Measurements from ENCODE around the gene RREB1.
"Not testable (repeated sequence)": the region's sequence is repeated elsewhere in the genome, so short reads cannot be mapped to it uniquely, and the experiment has no call there.

Gene RREB1

GRCh38 chr6:7247828-7248227 is 140.1 kb downstream of the RREB1 start:
- no peak for DNase-seq

GRCh38 chr6:7249391-7249790 is 141.6 kb downstream of the RREB1 start:
- DNase-seq: no peak

GRCh38 chr6:7249946-7250643 is 142.3 kb downstream of the RREB1 start:
- no peak for DNase-seq

GRCh38 chr6:7250812-7251211 is 143.1 kb downstream of the RREB1 start:
- no peak for DNase-seq

GRCh38 chr6:7251646-7252260 is 144.0 kb downstream of the RREB1 start:
- DNase-seq: no peak

- DNase-seq: no peak
Measured at GRCh38 chr6:7252390-7252789, 144.6 kb downstream of the RREB1 start.

- no peak for DNase-seq
Measured at GRCh38 chr6:7254980-7255835, 147.4 kb downstream of the RREB1 start.

- DNase-seq: no peak
Measured at GRCh38 chr6:7255918-7256317, 148.2 kb downstream of the RREB1 start.

GRCh38 chr6:7256785-7257184 is 149.0 kb downstream of the RREB1 start:
- no peak for DNase-seq

- no peak for DNase-seq
Measured at GRCh38 chr6:7257521-7258230, 149.9 kb downstream of the RREB1 start.

GRCh38 chr6:7258231-7258763 is 150.5 kb downstream of the RREB1 start:
- DNase-seq: no peak

GRCh38 chr6:7260291-7261031 is 152.7 kb downstream of the RREB1 start:
- DNase-seq: no peak

GRCh38 chr6:7261032-7261841 is 153.5 kb downstream of the RREB1 start:
- DNase-seq: peak; percentile 66

GRCh38 chr6:7261852-7262461 is 154.2 kb downstream of the RREB1 start:
- DNase-seq: no peak

GRCh38 chr6:7262746-7263518 is 155.2 kb downstream of the RREB1 start:
- no peak for DNase-seq

- DNase-seq: not testable (repeated sequence)
Measured at GRCh38 chr6:7263519-7263805, 155.7 kb downstream of the RREB1 start.

GRCh38 chr6:7264041-7264440 is 156.3 kb downstream of the RREB1 start:
- no peak for DNase-seq

GRCh38 chr6:7264686-7265384 is 157.1 kb downstream of the RREB1 start:
- no peak for DNase-seq

GRCh38 chr6:7265385-7265726 is 157.6 kb downstream of the RREB1 start:
- DNase-seq: not testable (repeated sequence)

- no peak for DNase-seq
Measured at GRCh38 chr6:7267071-7267465, 159.3 kb downstream of the RREB1 start.
